ENCODE results near the gene CNTN3.

Gene CNTN3

GRCh38 chr3:74591342-74591741 is 23.1 kb downstream of the CNTN3 start:
- no peaks in the 10 kb centered on the region for H3K9me2 ChIP-seq (replicated peaks; ENCODE audit: insufficient read depth, low read length)
- no peak overlapping the region for H3K4me3 ChIP-seq (ENCODE audit: insufficient read depth, low read length, poor library complexity, severe bottlenecking)
- H3K4me2 ChIP-seq (ENCODE audit: low read depth, low read length, poor library complexity, severe bottlenecking), result no peak overlapping the region
- no peaks in the 10 kb centered on the region for H3K27me3 ChIP-seq (ENCODE audit: low read length)
- no peak overlapping the region for H3K9ac ChIP-seq (ENCODE audit: low read length)
- no peak overlapping the region for H2AFZ ChIP-seq (ENCODE audit: low read depth, low read length, severe bottlenecking)
- no peaks in the 10 kb centered on the region for H4K20me1 ChIP-seq (ENCODE audit: low read depth, low read length)
- no peaks in the 10 kb centered on the region for H3K79me2 ChIP-seq (ENCODE audit: insufficient read depth, low read length)
- TF ChIP-seq CTCF (IDR thresholded peaks at IDR 0.05; ENCODE audit: insufficient read depth, low read length, poor library complexity, severe bottlenecking) (no peak), EZH2phosphoT487 (conservative IDR thresholded peaks at IDR 0.05; ENCODE audit: low read length) (no peak)
- H3K27ac ChIP-seq (ENCODE audit: low read depth, low read length), result no peak overlapping the region
- no peaks in the 10 kb centered on the region for H3K9me3 ChIP-seq (ENCODE audit: insufficient read depth, low read length)
- no peaks in the 10 kb centered on the region for H3K36me3 ChIP-seq (ENCODE audit: low read length)
- no peaks in the 10 kb centered on the region for H3F3A ChIP-seq (ENCODE audit: insufficient read depth)

GRCh38 chr3:74590620-74591262 is 23.7 kb downstream of the CNTN3 start:
- H3K36me3 ChIP-seq (ENCODE audit: low read length), result no peaks in the 10 kb centered on the region
- no peaks in the 10 kb centered on the region for H3K79me2 ChIP-seq (ENCODE audit: insufficient read depth, low read length)
- H3K27ac ChIP-seq (ENCODE audit: low read depth, low read length), result no peak overlapping the region
- no peak overlapping the region for H2AFZ ChIP-seq (ENCODE audit: low read depth, low read length, severe bottlenecking)
- H3K9ac ChIP-seq (ENCODE audit: low read length), result no peak overlapping the region
- no peaks in the 10 kb centered on the region for H4K20me1 ChIP-seq (ENCODE audit: low read depth, low read length)
- no peaks in the 10 kb centered on the region for H3K9me2 ChIP-seq (replicated peaks; ENCODE audit: insufficient read depth, low read length)
- H3K9me3 ChIP-seq (ENCODE audit: insufficient read depth, low read length), result no peaks in the 10 kb centered on the region
- no peaks in the 10 kb centered on the region for H3F3A ChIP-seq (ENCODE audit: insufficient read depth)
- TF ChIP-seq CTCF (IDR thresholded peaks at IDR 0.05; ENCODE audit: insufficient read depth, low read length, poor library complexity, severe bottlenecking) (no peak), EZH2phosphoT487 (conservative IDR thresholded peaks at IDR 0.05; ENCODE audit: low read length) (no peak)
- no peak overlapping the region for H3K4me2 ChIP-seq (ENCODE audit: low read depth, low read length, poor library complexity, severe bottlenecking)
- no peak overlapping the region for H3K4me3 ChIP-seq (ENCODE audit: insufficient read depth, low read length, poor library complexity, severe bottlenecking)
- no peaks in the 10 kb centered on the region for H3K27me3 ChIP-seq (ENCODE audit: low read length)

GRCh38 chr3:74584782-74585181 is 29.7 kb downstream of the CNTN3 start:
- Histone ChIP-seq H2AFZ (ENCODE audit: low read depth, low read length, severe bottlenecking) (no peak overlapping the region), H3K9ac (ENCODE audit: low read length) (no peak overlapping the region), H3K79me2 (ENCODE audit: insufficient read depth, low read length) (no peaks in the 10 kb centered on the region), H3K27ac (ENCODE audit: low read depth, low read length) (no peak overlapping the region), H3K9me3 (ENCODE audit: insufficient read depth, low read length) (no peaks in the 10 kb centered on the region), H3K4me3 (ENCODE audit: insufficient read depth, low read length, poor library complexity, severe bottlenecking) (no peak overlapping the region), H4K20me1 (ENCODE audit: low read depth, low read length) (no peaks in the 10 kb centered on the region), H3K27me3 (ENCODE audit: low read length) (no peaks in the 10 kb centered on the region), H3K4me2 (ENCODE audit: low read depth, low read length, poor library complexity, severe bottlenecking) (no peak overlapping the region), H3K36me3 (ENCODE audit: low read length) (no peaks in the 10 kb centered on the region), H3F3A (ENCODE audit: insufficient read depth) (no peaks in the 10 kb centered on the region), H3K9me2 (replicated peaks; ENCODE audit: insufficient read depth, low read length) (no peaks in the 10 kb centered on the region)
- TF ChIP-seq EZH2phosphoT487 (conservative IDR thresholded peaks at IDR 0.05; ENCODE audit: low read length) (no peak), CTCF (IDR thresholded peaks at IDR 0.05; ENCODE audit: insufficient read depth, low read length, poor library complexity, severe bottlenecking) (no peak)
